PFSK-1 (cell line): ENCODE data around the gene DNAJC30.

Experiments
- FOXP2 ChIP-seq: optimal IDR thresholded peaks from 2 replicates; pipeline ENCODE3; 2011; ENCODE audit warnings: borderline replicate concordance, control low read depth, inconsistent platforms; ENCODE audit not compliant: insufficient read depth; ENCODE audit errors: extremely low read length, extremely low read depth
- POLR2AphosphoS5 ChIP-seq: IDR thresholded peaks from 2 replicates; pipeline ENCODE4 v1.6.1; 2012; ENCODE audit warnings: low read depth, mild to moderate bottlenecking, control low read depth, low read length, moderate library complexity
- SIN3A ChIP-seq: IDR thresholded peaks from 2 replicates; pipeline ENCODE4 v1.6.1; 2012; ENCODE audit warnings: mild to moderate bottlenecking, low read length, moderate library complexity, borderline replicate concordance; ENCODE audit not compliant: insufficient read depth
- TAF1 ChIP-seq: IDR thresholded peaks from 2 replicates; pipeline ENCODE4 v1.6.1; 2012; ENCODE audit warnings: low read length, control low read depth, borderline replicate concordance; ENCODE audit not compliant: insufficient read depth
- TF ChIP-seq, protein P1 (sequence below), 2 experiments: IDR thresholded peaks; 2 replicates each; pipeline versions ENCODE4 v1.6.1 to v1.8.0; 2011 to 2012; ENCODE audit warnings: low read depth in 2 of 2, low read length in 2 of 2, control low read depth in 1 of 2, inconsistent platforms in 1 of 2, mild to moderate bottlenecking in 1 of 2, moderate library complexity in 1 of 2; ENCODE audit not compliant: insufficient read depth in 1 of 2

Gene DNAJC30

DNA sequence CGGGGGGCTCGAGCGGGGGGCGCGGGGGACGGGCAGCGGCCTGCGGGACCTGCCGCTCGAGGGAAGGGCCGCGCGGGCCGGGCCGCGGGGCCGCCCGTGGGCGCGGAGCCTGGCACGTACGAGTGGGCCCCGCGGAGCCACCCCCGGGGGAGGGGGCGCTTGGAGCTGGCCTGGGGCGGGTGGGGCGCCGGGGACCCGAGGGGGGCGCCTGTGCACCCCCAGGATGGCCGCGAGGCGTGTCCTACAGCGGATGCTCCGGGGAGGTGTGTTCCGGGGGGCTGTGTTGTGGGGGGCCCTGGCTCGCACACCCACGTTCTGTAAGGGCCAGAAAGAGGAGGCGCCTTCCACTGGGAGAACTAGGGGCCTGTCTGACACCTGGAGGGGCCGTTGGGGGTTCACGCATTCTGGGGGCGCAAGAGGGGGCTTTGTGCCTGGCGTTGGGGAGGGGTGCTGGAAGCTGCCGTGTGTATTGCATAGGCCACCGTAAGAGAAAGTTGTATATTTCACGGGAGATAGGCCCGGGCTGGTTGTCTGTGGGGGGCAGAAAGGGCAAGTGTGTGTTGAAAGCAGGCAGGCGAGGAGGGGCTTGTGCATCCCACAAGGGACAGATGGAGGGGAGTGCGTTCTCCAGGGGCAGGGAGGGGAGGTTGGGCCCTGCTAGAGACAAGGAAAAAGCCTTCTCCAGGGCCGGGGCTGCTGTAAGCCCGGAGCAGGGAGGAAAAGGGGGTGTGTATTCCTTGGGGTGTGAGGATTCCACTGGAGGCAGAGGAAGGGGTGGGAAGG lies 15.0 kb downstream of the DNAJC30 start:
- no peak for TF ChIP-seq FOXP2
- TF ChIP-seq POLR2AphosphoS5: no peak
- TF ChIP-seq, protein P1, sequence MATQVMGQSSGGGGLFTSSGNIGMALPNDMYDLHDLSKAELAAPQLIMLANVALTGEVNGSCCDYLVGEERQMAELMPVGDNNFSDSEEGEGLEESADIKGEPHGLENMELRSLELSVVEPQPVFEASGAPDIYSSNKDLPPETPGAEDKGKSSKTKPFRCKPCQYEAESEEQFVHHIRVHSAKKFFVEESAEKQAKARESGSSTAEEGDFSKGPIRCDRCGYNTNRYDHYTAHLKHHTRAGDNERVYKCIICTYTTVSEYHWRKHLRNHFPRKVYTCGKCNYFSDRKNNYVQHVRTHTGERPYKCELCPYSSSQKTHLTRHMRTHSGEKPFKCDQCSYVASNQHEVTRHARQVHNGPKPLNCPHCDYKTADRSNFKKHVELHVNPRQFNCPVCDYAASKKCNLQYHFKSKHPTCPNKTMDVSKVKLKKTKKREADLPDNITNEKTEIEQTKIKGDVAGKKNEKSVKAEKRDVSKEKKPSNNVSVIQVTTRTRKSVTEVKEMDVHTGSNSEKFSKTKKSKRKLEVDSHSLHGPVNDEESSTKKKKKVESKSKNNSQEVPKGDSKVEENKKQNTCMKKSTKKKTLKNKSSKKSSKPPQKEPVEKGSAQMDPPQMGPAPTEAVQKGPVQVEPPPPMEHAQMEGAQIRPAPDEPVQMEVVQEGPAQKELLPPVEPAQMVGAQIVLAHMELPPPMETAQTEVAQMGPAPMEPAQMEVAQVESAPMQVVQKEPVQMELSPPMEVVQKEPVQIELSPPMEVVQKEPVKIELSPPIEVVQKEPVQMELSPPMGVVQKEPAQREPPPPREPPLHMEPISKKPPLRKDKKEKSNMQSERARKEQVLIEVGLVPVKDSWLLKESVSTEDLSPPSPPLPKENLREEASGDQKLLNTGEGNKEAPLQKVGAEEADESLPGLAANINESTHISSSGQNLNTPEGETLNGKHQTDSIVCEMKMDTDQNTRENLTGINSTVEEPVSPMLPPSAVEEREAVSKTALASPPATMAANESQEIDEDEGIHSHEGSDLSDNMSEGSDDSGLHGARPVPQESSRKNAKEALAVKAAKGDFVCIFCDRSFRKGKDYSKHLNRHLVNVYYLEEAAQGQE (IDR thresholded peaks at IDR 0.05; ENCODE audit: insufficient read depth in 1 of 2, low read depth in 2 of 2, low read length in 2 of 2): no peak
- no peak for TF ChIP-seq TAF1

GRCh38 chr7:73667344-73668102 lies 15.7 kb downstream of the DNAJC30 start, which contains the start of gene VPS37D:
Gene VPS37D (plus strand): TSS chr7:73667831. CDS start chr7:73667959, 128 bp downstream.
- TF ChIP-seq, protein P1 (IDR thresholded peaks at IDR 0.05; ENCODE audit: insufficient read depth in 1 of 2, low read depth in 2 of 2, low read length in 2 of 2): no peak
- peak; percentile 80; the same call in 1 of the 2 replicates for TF ChIP-seq SIN3A

DNA sequence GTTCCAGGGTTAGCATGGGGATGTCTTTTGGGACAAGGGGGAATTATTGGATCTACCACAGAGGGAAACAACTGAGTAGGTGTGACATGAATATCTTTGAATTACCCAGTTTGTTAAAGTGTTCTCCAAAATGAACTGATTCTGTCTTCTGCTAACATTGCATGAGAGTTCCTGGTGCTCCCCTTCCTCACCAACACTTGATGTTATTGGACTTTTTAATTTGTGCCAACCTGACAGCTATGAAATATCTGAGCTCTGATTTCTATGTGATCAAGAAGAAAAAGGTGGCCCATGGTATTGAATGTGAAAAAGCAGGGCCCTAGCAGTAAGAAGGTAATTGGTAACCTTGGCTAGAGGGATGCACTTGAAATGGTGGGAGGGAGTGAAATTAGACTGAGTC lies 20.2 kb downstream of the DNAJC30 start:
- no peak for TF ChIP-seq TAF1
- TF ChIP-seq FOXP2: no peak
- TF ChIP-seq SIN3A: no peak
- TF ChIP-seq, protein P1 (IDR thresholded peaks at IDR 0.05; ENCODE audit: insufficient read depth in 1 of 2, low read depth in 2 of 2, low read length in 2 of 2): no peak
- no peak for TF ChIP-seq POLR2AphosphoS5

DNA sequence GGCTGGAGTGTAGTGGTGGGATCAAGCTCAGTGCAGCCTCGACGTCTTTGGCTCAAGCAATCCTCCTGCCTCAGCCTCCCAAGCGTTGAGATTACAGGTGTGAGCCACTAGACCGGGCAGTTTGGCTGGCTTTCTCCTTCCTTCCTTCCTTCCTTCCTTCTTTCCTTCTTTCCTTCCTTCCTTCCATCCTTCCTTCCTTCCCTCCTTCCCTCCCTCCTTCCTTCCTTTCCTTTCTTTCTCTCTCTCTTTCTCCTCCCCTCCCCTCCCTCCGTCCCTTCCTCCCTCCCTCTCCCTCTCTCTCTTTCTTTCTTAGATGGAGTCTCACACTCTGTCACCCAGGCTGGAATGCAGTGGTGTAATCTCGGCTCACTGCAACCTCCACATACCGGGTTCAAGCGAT lies 23.3 kb downstream of the DNAJC30 start:
- TF ChIP-seq POLR2AphosphoS5: no peak

GRCh38 chr7:73652541-73652949 lies 30.7 kb downstream of the DNAJC30 start:
- TF ChIP-seq, protein P1 (IDR thresholded peaks at IDR 0.05; ENCODE audit: insufficient read depth in 1 of 2, low read depth in 2 of 2, low read length in 2 of 2): no peak
- TF ChIP-seq SIN3A: no peak
- no peak for TF ChIP-seq FOXP2
- TF ChIP-seq POLR2AphosphoS5: no peak
- TF ChIP-seq TAF1: no peak
